ENCODE data around the gene ZFYVE21. TPM values are rescaled to one million over a fixed set of nuclear protein-coding genes. Genes with fewer than 3 reads are reported as not detected.

The ZFYVE21 gene
- total RNA-seq, 2 experiments from 2014 or later, result 10.1 to 12.7 TPM

- H3K4me3 Mint-ChIP-seq, result peak overlapping the region; percentile 81
- DNase-seq (no peak), ATAC-seq (no peak)
- peaks cover 18% of the 10 kb centered on the region for H3K36me3 Mint-ChIP-seq (ENCODE audit: low read depth)
- no peaks in the 10 kb centered on the region for H3K27me3 Mint-ChIP-seq
- ChIA-PET CTCF (no interaction called here), POLR2A (no interaction called here)
- no peak overlapping the region for H3K27ac Mint-ChIP-seq
- H3K9me3 Mint-ChIP-seq (ENCODE audit: low read depth), result no peaks in the 10 kb centered on the region
- H3K4me1 Mint-ChIP-seq, result peaks cover 59% of the 10 kb centered on the region
- intact Hi-C loops (cut with DNase I, micrococcal nuclease), result loop anchor here in 1 of 2 experiments (5.0 to 10.0 kb wide), 3 partner anchors 1122 to 1955 kb away; partner anchors contain the start of genes PPP2R5C and RCOR1
Measured at GRCh38 chr14:103716899-103717411, 1.3 kb downstream of the ZFYVE21 start.

GRCh38 chr14:103718572-103718971 lies 3.0 kb downstream of the ZFYVE21 start:
- Mint-ChIP-seq H3K36me3 (ENCODE audit: low read depth) (peaks cover 8% of the 10 kb centered on the region), H3K27ac (no peak overlapping the region), H3K27me3 (no peaks in the 10 kb centered on the region), H3K4me1 (peaks cover 51% of the 10 kb centered on the region), H3K9me3 (ENCODE audit: low read depth) (no peaks in the 10 kb centered on the region), H3K4me3 (no peak overlapping the region)
- no peak for ATAC-seq
- ChIA-PET CTCF (interaction anchor here (0.7 kb wide), 1 partner anchor 157 kb away, joined by 4 read pairs; no protein-coding TSS in a partner anchor), POLR2A (no interaction called here)
- DNase-seq, result no peak
- intact Hi-C loops (cut with DNase I, micrococcal nuclease), result loop anchor here in 1 of 2 experiments (5.0 to 10.0 kb wide), 3 partner anchors 1124 to 1956 kb away; partner anchors contain the start of genes PPP2R5C and RCOR1

- no peak for DNase-seq
- Mint-ChIP-seq H3K4me1 (peaks cover 44% of the 10 kb centered on the region), H3K4me3 (no peak overlapping the region), H3K27me3 (no peaks in the 10 kb centered on the region), H3K36me3 (ENCODE audit: low read depth) (peaks cover 3% of the 10 kb centered on the region), H3K27ac (no peak overlapping the region), H3K9me3 (ENCODE audit: low read depth) (no peaks in the 10 kb centered on the region)
- intact Hi-C loops (cut with DNase I, micrococcal nuclease), result loop anchor here in 1 of 2 experiments (5.0 to 10.0 kb wide), 3 partner anchors 1125 to 1957 kb away; partner anchors contain the start of genes PPP2R5C and RCOR1
- no peak for ATAC-seq
- POLR2A ChIA-PET, result no interaction called here
- CTCF ChIA-PET, result no interaction called here
Measured at GRCh38 chr14:103719751-103720150, 4.1 kb downstream of the ZFYVE21 start.

DNA sequence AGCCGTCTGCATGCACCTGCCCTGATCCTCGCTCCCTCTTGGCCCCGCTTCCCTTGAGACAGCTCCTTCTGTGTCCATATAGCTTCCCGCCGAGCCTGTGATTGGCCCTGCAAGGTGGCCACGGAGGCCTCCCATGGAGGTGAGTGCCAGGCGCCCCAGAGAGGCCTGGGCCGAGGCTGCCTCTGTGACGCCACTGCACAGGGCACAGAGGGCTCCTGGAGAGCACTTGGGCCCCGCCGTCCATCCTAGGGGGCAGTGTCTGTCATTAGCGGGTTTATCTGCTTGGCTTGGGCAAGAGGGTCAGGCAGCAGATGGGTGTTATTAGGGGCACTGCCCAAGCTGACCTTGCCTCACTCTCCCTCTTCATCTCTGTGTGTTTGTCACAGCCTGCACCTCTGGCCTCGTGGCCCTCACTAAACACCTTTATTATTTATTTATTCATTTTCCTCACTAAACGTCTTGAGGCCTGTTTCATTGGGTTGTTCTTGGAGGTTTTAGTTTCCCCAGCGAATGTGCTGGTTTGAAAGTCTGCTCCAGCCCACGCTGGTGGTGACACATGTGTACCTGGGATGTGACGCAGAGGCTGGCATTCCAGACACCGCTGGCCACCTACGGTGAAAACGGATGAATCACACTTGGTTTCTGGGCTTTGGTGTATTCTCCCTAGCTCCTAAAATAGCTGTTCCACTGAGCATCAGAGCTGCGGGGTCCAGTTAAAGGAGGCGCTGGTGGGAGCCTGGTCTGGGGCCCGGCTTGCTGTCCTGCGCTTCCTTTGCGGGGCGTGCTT lies 5.9 kb downstream of the ZFYVE21 start:
- DNase-seq (peak; percentile 70), ATAC-seq (peak; percentile 78)
- Mint-ChIP-seq H3K36me3 (ENCODE audit: low read depth) (no peaks in the 10 kb centered on the region), H3K27ac (no peak overlapping the region), H3K4me3 (no peak overlapping the region), H3K27me3 (no peaks in the 10 kb centered on the region), H3K4me1 (peaks cover 43% of the 10 kb centered on the region), H3K9me3 (ENCODE audit: low read depth) (no peaks in the 10 kb centered on the region)
- ChIA-PET CTCF (interaction anchor here (0.6 to 1.0 kb wide), 2 partner anchors 215 to 1158 kb away, joined by 3 read pairs; no protein-coding TSS in a partner anchor), POLR2A (no interaction called here)
- intact Hi-C loops (cut with DNase I, micrococcal nuclease), result no loop called here

DNA sequence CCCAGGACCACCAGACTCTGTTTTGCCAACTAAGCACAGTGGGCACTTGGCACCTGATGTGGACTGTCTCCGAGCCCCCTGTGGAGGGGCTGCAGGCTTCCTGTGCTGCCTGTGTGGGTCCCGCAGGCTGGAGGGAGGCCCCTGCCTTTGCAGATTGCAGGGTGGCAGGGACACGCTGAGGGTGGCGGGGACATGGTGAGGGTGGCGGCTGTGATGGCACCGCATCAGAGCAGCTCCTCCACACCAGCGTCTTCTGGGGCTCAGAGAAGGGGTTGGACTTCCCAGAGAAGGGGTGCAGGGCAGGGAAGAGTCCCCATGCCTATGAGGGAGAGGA lies 8.1 kb downstream of the ZFYVE21 start:
- H3K9me3 Mint-ChIP-seq (ENCODE audit: low read depth), result no peaks in the 10 kb centered on the region
- H3K27ac Mint-ChIP-seq, result no peak overlapping the region
- no peak overlapping the region for H3K4me3 Mint-ChIP-seq
- H3K36me3 Mint-ChIP-seq (ENCODE audit: low read depth), result no peaks in the 10 kb centered on the region
- peaks cover 26% of the 10 kb centered on the region for H3K4me1 Mint-ChIP-seq
- intact Hi-C loops (cut with DNase I, micrococcal nuclease), result no loop called here
- DNase-seq, result no peak
- no peaks in the 10 kb centered on the region for H3K27me3 Mint-ChIP-seq
- CTCF ChIA-PET, result no interaction called here
- POLR2A ChIA-PET, result no interaction called here
- ATAC-seq, result no peak

GRCh38 chr14:103724116-103724515 lies 8.5 kb downstream of the ZFYVE21 start:
- CTCF ChIA-PET, result no interaction called here
- ATAC-seq (no peak), DNase-seq (no peak)
- H3K27me3 Mint-ChIP-seq, result no peaks in the 10 kb centered on the region
- H3K27ac Mint-ChIP-seq, result no peak overlapping the region
- peaks cover 24% of the 10 kb centered on the region for H3K4me1 Mint-ChIP-seq
- no peaks in the 10 kb centered on the region for H3K36me3 Mint-ChIP-seq (ENCODE audit: low read depth)
- no peaks in the 10 kb centered on the region for H3K9me3 Mint-ChIP-seq (ENCODE audit: low read depth)
- intact Hi-C loops (cut with DNase I, micrococcal nuclease), result no loop called here
- POLR2A ChIA-PET, result no interaction called here
- no peak overlapping the region for H3K4me3 Mint-ChIP-seq

DNA sequence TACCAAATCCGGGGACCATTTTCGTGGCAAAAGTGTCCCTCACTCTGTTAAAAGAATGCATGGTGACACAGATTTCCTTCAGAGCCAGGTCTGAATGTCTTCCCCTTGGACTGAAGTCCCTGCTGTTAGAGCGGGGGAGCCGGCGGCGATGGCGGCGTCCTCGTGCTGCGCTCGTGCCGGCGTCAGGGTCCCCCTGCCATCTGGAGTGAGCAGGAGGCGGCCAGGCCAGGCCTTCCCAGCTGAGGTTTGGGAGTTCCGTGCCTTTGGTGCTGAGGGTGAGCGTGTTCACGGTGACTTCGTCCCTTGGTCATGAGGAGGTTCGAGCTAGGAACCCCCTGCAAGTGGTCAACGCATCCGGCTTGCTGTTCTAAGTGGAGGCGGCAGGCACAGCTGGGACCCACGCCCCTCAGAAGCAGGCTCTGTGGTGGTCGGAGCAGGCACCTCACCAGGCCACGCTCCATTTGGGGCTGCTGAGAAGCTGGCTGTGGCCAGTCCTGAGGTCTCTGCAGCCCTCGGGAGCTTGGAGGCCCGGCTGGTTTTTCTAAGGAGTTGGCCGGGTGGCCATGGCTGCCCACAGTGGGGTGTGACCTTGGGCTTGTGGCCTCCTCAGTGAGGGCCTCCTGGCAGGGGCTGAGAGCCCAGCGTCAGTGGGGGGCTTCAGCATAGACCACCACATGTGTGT lies 9.5 kb downstream of the ZFYVE21 start:
- H3K4me1 Mint-ChIP-seq, result peaks cover 14% of the 10 kb centered on the region
- ATAC-seq (no peak), DNase-seq (no peak)
- no peaks in the 10 kb centered on the region for H3K27me3 Mint-ChIP-seq
- H3K9me3 Mint-ChIP-seq (ENCODE audit: low read depth), result no peaks in the 10 kb centered on the region
- no peak overlapping the region for H3K4me3 Mint-ChIP-seq
- peaks cover 2% of the 10 kb centered on the region for H3K36me3 Mint-ChIP-seq (ENCODE audit: low read depth)
- ChIA-PET CTCF (interaction anchor here (0.5 kb wide), 1 partner anchor 249 kb away, joined by 3 read pairs; no protein-coding TSS in a partner anchor), POLR2A (no interaction called here)
- no peak overlapping the region for H3K27ac Mint-ChIP-seq
- intact Hi-C loops (cut with DNase I, micrococcal nuclease), result no loop called here

DNA sequence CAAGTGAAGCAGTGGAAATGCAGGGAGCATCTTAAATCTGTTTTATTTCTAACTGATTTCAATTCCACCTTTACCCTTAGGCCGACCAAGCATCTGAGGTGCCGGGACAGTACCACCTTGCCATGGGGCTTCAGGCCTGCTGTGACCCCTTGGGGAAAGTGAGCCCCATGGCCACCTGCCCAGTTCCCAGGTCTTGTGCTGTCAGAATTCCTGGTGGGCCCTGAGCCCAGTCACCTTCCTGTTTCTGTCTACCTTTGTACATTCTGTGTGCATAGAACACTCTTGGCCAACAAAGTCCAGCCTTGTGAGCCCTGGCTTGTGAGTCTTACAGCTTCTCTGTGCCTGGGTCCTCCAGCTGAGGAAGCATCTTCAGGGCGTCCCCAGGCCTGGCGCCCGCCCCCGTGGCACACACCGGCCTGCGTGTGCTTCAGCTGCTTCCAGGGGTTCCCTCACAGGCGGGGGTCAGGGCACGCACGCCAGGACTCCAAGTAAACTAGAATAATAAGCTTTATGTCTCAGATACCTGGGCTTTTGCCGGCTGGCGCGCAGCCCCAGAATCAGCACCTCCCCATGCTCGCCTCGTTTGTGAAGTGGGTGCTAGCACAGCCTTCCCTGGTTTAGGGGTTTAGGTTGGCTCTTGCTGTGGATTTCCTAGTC lies 10.3 kb downstream of the ZFYVE21 start:
- H3K9me3 Mint-ChIP-seq (ENCODE audit: low read depth), result no peaks in the 10 kb centered on the region
- intact Hi-C loops (cut with DNase I, micrococcal nuclease), result no loop called here
- peaks cover 2% of the 10 kb centered on the region for H3K36me3 Mint-ChIP-seq (ENCODE audit: low read depth)
- peaks cover 11% of the 10 kb centered on the region for H3K4me1 Mint-ChIP-seq
- no peak for DNase-seq
- CTCF ChIA-PET, result no interaction called here
- H3K27ac Mint-ChIP-seq, result no peak overlapping the region
- H3K27me3 Mint-ChIP-seq, result no peaks in the 10 kb centered on the region
- no peak overlapping the region for H3K4me3 Mint-ChIP-seq
- POLR2A ChIA-PET, result no interaction called here
- no peak for ATAC-seq

- intact Hi-C loops (cut with DNase I, micrococcal nuclease), result no loop called here
- H3K36me3 Mint-ChIP-seq (ENCODE audit: low read depth), result peaks cover 2% of the 10 kb centered on the region
- ATAC-seq (no peak), DNase-seq (no peak)
- H3K4me1 Mint-ChIP-seq, result peaks cover 5% of the 10 kb centered on the region
- no peaks in the 10 kb centered on the region for H3K27me3 Mint-ChIP-seq
- ChIA-PET POLR2A (no interaction called here), CTCF (no interaction called here)
- H3K4me3 Mint-ChIP-seq, result no peak overlapping the region
- H3K9me3 Mint-ChIP-seq (ENCODE audit: low read depth), result no peaks in the 10 kb centered on the region
- H3K27ac Mint-ChIP-seq, result no peak overlapping the region
Measured at GRCh38 chr14:103726474-103726873, 10.9 kb downstream of the ZFYVE21 start.

DNA sequence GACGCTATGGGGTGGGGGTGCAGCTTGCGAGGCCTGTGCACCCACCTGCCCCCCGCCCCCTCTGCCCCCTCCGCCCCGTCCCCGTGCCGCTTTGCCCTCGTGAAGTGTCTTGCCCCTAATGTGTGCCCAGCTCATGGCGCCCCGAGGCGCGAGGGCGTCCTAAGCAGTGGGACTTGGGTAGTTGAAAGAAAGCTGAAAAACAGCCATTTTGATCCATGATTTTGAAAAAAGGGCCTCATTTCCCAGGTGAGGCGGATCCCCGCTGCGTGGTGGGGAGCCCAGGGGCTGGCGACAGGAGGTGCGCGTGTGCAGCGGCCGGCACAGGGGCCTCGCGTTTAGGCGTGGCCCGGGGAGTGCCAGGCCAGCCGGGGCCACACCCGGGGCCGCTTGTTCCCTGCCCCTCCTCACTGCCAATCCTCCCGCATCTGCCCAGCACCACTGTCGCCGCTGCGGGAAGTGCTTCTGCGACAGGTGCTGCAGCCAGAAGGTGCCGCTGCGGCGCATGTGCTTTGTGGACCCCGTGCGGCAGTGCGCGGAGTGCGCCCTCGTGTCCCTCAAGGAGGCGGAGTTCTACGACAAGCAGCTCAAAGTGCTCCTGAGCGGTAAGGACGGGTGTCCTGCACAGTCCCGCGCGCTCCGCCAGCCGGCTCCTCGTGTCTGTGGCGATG lies 11.8 kb downstream of the ZFYVE21 start:
- ChIA-PET CTCF (no interaction called here), POLR2A (no interaction called here)
- ATAC-seq, result no peak
- Mint-ChIP-seq H3K36me3 (ENCODE audit: low read depth) (peaks cover 2% of the 10 kb centered on the region), H3K27ac (no peak overlapping the region), H3K27me3 (no peaks in the 10 kb centered on the region), H3K9me3 (ENCODE audit: low read depth) (no peaks in the 10 kb centered on the region), H3K4me1 (no peaks in the 10 kb centered on the region), H3K4me3 (no peak overlapping the region)
- intact Hi-C loops (cut with DNase I, micrococcal nuclease), result no loop called here
- DNase-seq, result no peak

DNA sequence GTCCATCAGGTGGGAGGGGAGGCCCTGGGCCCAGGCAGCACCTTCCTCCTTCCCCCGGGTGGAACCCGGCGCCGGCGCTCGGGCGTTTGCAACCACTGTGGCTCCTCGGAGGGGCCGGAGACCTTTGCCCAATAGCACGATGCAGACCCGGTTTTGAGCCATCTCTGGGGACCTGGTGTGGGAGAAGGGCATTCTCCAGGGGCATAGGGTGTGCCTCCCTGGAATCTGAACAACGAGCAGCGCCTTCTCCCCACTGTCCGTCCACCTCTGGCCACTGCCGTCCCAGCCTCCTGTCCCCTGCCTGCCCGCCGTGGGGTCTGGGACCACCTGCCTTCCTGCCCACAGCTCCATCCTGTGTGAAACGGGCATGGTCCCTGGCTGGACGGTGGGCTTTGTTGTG lies 12.5 kb downstream of the ZFYVE21 start:
- H3K27ac Mint-ChIP-seq, result no peak overlapping the region
- POLR2A ChIA-PET, result no interaction called here
- no peak for ATAC-seq
- intact Hi-C loops (cut with DNase I, micrococcal nuclease), result no loop called here
- H3K4me3 Mint-ChIP-seq, result no peak overlapping the region
- H3K27me3 Mint-ChIP-seq, result no peaks in the 10 kb centered on the region
- DNase-seq, result no peak
- CTCF ChIA-PET, result no interaction called here
- H3K4me1 Mint-ChIP-seq, result no peaks in the 10 kb centered on the region
- peaks cover 2% of the 10 kb centered on the region for H3K36me3 Mint-ChIP-seq (ENCODE audit: low read depth)
- H3K9me3 Mint-ChIP-seq (ENCODE audit: low read depth), result no peaks in the 10 kb centered on the region

Data from activated CD4-positive, alpha-beta T cell treated with anti-CD3 and anti-CD28 coated beads for 36 hours (primary cell).